Endothelial cell of umbilical vein (primary cell): ENCODE data around the gene NSL1. TPM values are rescaled to one million over a fixed set of nuclear protein-coding genes. Genes with fewer than 3 reads are reported as not detected.

ENCODE experiments used
- BruUV-seq: library from RNA; stranded (reverse); fragments of 400-500 nt; replicated peaks from 2 replicates; lab custom pipeline; 2021; lab: Mats Ljungman, UMichigan
- CTCF ChIA-PET: fragments of 300-600, 350-600 bp; sonication (Branson Sonifier 250); formaldehyde crosslinking; loops from one replicate; lab custom pipeline; 2021; ENCODE audit warnings: antibody characterized with exemption, inconsistent platforms; lab: Charles Lee
- POLR2A ChIA-PET: fragments of 300-600, 350-600 bp; sonication (Branson Sonifier 250); formaldehyde crosslinking; loops from one replicate; lab custom pipeline; 2021; ENCODE audit warnings: antibody characterized with exemption, inconsistent platforms; lab: Charles Lee
- DNase-seq: peaks from one replicate; pipeline ENCODE4 v3.0.0-alpha.2; 2011; ENCODE audit warnings: low read depth, low spot score
- FAIRE-seq: peaks from 2 replicates; lab custom pipeline; 2011; peaks lifted over from hg19 to GRCh38; lab: Jason Lieb, UNC
- H2AFZ ChIP-seq: 2 replicates; pipeline ENCODE4 v1.6.0; 2012; ENCODE audit warnings: low read depth, low read length, control low read depth, inconsistent platforms
- H3K27ac ChIP-seq: 2 replicates; pipeline ENCODE4 v1.5.1; 2011; ENCODE audit warnings: low read depth, mild to moderate bottlenecking, control low read depth, low read length, moderate library complexity; ENCODE audit not compliant: insufficient read depth
- H3K27me3 ChIP-seq, 2 experiments: 2 replicates each; pipeline versions ENCODE4 v1.6.0 to v1.6.1; 2011; ENCODE audit warnings: low read length in 2 of 2, mixed read lengths in 1 of 2; ENCODE audit not compliant: control insufficient read depth in 2 of 2, insufficient read depth in 2 of 2
- H3K36me3 ChIP-seq, 2 experiments: 2 replicates in 1 of 2; 3 replicates in 1 of 2; pipeline ENCODE4 v1.5.1; 2011; ENCODE audit warnings: low read length in 2 of 2, mild to moderate bottlenecking in 1 of 2, moderate library complexity in 1 of 2; ENCODE audit not compliant: control insufficient read depth in 2 of 2, insufficient read depth in 2 of 2; ENCODE audit errors: extremely low read depth in 1 of 2
- H3K4me1 ChIP-seq: 3 replicates; pipeline ENCODE4 v1.5.1; 2011; ENCODE audit warnings: mild to moderate bottlenecking, low read length; ENCODE audit not compliant: control insufficient read depth, insufficient read depth; ENCODE audit errors: extremely low read depth
- H3K4me2 ChIP-seq: 2 replicates; pipeline ENCODE4 v1.6.1; 2011; ENCODE audit warnings: low read length, control low read depth, mixed read lengths; ENCODE audit not compliant: insufficient read depth
- H3K4me3 ChIP-seq, 3 experiments: fragments of 200-600 bp in 1 of 3; sonication (generic), shearing (Covaris generic) in 1 of 3; replicated peaks in 1 of 3; 2 replicates each; pipeline ENCODE4 v1.5.1; 2011 to 2016; ENCODE audit warnings: control low read depth in 3 of 3, low read length in 3 of 3, mild to moderate bottlenecking in 2 of 3, inconsistent platforms in 1 of 3, low read depth in 1 of 3, moderate library complexity in 1 of 3; ENCODE audit not compliant: insufficient read depth in 1 of 3
- H3K79me2 ChIP-seq: 2 replicates; pipeline ENCODE4 v1.6.0; 2012; ENCODE audit warnings: low read length, inconsistent platforms; ENCODE audit not compliant: control insufficient read depth, insufficient read depth
- H3K9ac ChIP-seq: replicated peaks from 2 replicates; pipeline ENCODE3; 2011; ENCODE audit warnings: low read length, control low read depth; ENCODE audit not compliant: insufficient read depth; ENCODE audit errors: extremely low read depth
- H3K9me1 ChIP-seq: replicated peaks from 3 replicates; pipeline ENCODE4 v1.6.0; 2011; ENCODE audit warnings: mild to moderate bottlenecking, low read length; ENCODE audit not compliant: control insufficient read depth, insufficient read depth; ENCODE audit errors: extremely low read depth
- H3K9me3 ChIP-seq: replicated peaks from 2 replicates; pipeline ENCODE4 v1.5.1; 2012; ENCODE audit warnings: low read length, inconsistent platforms; ENCODE audit not compliant: control insufficient read depth, insufficient read depth
- H4K20me1 ChIP-seq: replicated peaks from 2 replicates; pipeline ENCODE3; 2011; ENCODE audit warnings: mild to moderate bottlenecking, low read length; ENCODE audit not compliant: control insufficient read depth, insufficient read depth; ENCODE audit errors: extremely low read depth
- CTCF ChIP-seq, 2 donors: IDR thresholded peaks; 1 replicate in 1 of 2; 2 replicates in 1 of 2; pipeline ENCODE4 v1.5.1; 2011; ENCODE audit warnings: low read length in 2 of 2, mild to moderate bottlenecking in 2 of 2, moderate library complexity in 2 of 2, control low read depth in 1 of 2, inconsistent platforms in 1 of 2, low read depth in 1 of 2; ENCODE audit not compliant: insufficient read depth in 1 of 2; ENCODE audit errors: extremely low read depth in 1 of 2
- EZH2 ChIP-seq: IDR thresholded peaks from 2 replicates; pipeline ENCODE4 v1.6.1; 2012; ENCODE audit warnings: borderline replicate concordance, low read depth, mild to moderate bottlenecking, moderate library complexity, low read length, inconsistent platforms; ENCODE audit not compliant: severe bottlenecking
- FOS ChIP-seq: IDR thresholded peaks from 2 replicates; pipeline ENCODE4 v1.6.1; 2011; ENCODE audit warnings: mild to moderate bottlenecking, low read length, moderate library complexity, borderline replicate concordance; ENCODE audit not compliant: insufficient read depth
- GATA2 ChIP-seq: IDR thresholded peaks from 2 replicates; pipeline ENCODE4 v1.7.0; 2011; ENCODE audit warnings: low read depth, mild to moderate bottlenecking, moderate library complexity, mixed read lengths, low read length; ENCODE audit not compliant: insufficient read length, insufficient read depth
- JUN ChIP-seq: IDR thresholded peaks from 2 replicates; pipeline ENCODE4 v1.6.1; 2011; ENCODE audit warnings: borderline replicate concordance, low read depth; ENCODE audit not compliant: insufficient read length, insufficient read depth
- MYC ChIP-seq: IDR thresholded peaks from one replicate; pipeline ENCODE4 v1.6.1; 2011; ENCODE audit warnings: mild to moderate bottlenecking, low read depth, low read length
- POLR2A ChIP-seq: IDR thresholded peaks from 2 replicates; pipeline ENCODE4 v1.6.1; 2012; ENCODE audit warnings: low read depth, mild to moderate bottlenecking, control low read depth, low read length
- POLR2AphosphoS5 ChIP-seq: IDR thresholded peaks from 2 replicates; pipeline ENCODE4 v1.6.1; 2012; ENCODE audit warnings: low read depth, mild to moderate bottlenecking, control low read depth, low read length, moderate library complexity; ENCODE audit not compliant: insufficient read depth
- dilution Hi-C: fragments of 300-500 bp; cut with MboI; formaldehyde crosslinking; loops from one replicate; pipeline ENCODE4 v1.15.0; 2019; ENCODE audit warnings: low sequenced_read_pairs; ENCODE audit not compliant: extremely low pct_ligation_motif_present
- intact Hi-C: fragments of 100-400 bp; cut with micrococcal nuclease; formaldehyde crosslinking; loops from one replicate; pipeline ENCODE4 v1.10.0; 2022
- polyA plus RNA-seq, 4 experiments: library from polyadenylated mRNA; depleted of rRNA in 3 of 4; stranded (reverse) in 3 of 4; unstranded in 1 of 4; fragments of >200 nt; gene quantifications; 2 replicates each; pipeline versions ENCODE4 v1.2.1 to v1.2.3, GENCODE V29; 2011 to 2012; ENCODE audit warnings: missing spikeins in 1 of 4
- total RNA-seq: library from RNA; stranded (reverse); gene quantifications from 2 replicates; pipeline ENCODE4 v1.2.3, GENCODE V29; 2021
- TF ChIP-seq, protein P1 (sequence below): IDR thresholded peaks from 2 replicates; pipeline ENCODE4 v1.6.1; 2011; ENCODE audit not compliant: insufficient read depth, insufficient read length

Gene NSL1
- total and polyA plus RNA-seq, 2 donors (not counting 3 experiments of a cell fraction or from before 2014, with no cell fraction given), result 15.5 to 30.2 TPM

- intact Hi-C loops (no loop called here), dilution Hi-C loops (no loop called here)
- no peaks in the 10 kb centered on the region for H3K4me1 ChIP-seq
- H3K4me2 ChIP-seq, result no peak overlapping the region
- TF ChIP-seq MYC, result no peak
- TF ChIP-seq FOS, result no peak
- TF ChIP-seq EZH2, result no peak
- no peak for TF ChIP-seq POLR2A
- TF ChIP-seq CTCF (IDR thresholded peaks at IDR 0.05; ENCODE audit: extremely low read depth in 1 of 2, insufficient read depth in 1 of 2, low read depth in 1 of 2, low read length in 2 of 2), result no peak
- TF ChIP-seq, protein P1, sequence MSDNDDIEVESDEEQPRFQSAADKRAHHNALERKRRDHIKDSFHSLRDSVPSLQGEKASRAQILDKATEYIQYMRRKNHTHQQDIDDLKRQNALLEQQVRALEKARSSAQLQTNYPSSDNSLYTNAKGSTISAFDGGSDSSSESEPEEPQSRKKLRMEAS, result no peak
- TF ChIP-seq POLR2AphosphoS5, result no peak
- TF ChIP-seq GATA2, result no peak
- TF ChIP-seq JUN, result no peak
- no TSS peak for BruUV-seq
- FAIRE-seq (no peak), DNase-seq (no peak)
- H3K9me1 ChIP-seq, result no peaks in the 10 kb centered on the region
- no peaks in the 10 kb centered on the region for H3K36me3 ChIP-seq
- no peak overlapping the region for H3K27ac ChIP-seq
- ChIA-PET CTCF (interaction anchor here (0.9 to 2.2 kb wide), 3 partner anchors 11 to 66 kb away, joined by 3 to 9 read pairs (median 4); no protein-coding TSS in a partner anchor), POLR2A (no interaction called here)
- H3K4me3 ChIP-seq, result no peak overlapping the region
- no peaks in the 10 kb centered on the region for H3K9me3 ChIP-seq
- peaks cover 15 to 25% of the 10 kb centered on the region in 2 experiments for H3K27me3 ChIP-seq
- no peak overlapping the region for H3K9ac ChIP-seq
- no peak overlapping the region for H2AFZ ChIP-seq
- H3K79me2 ChIP-seq, result no peaks in the 10 kb centered on the region
- no peaks in the 10 kb centered on the region for H4K20me1 ChIP-seq
Measured at GRCh38 chr1:212684521-212685090, 107.0 kb downstream of the NSL1 start.
